Stimulated activated naive CD4-positive, alpha-beta T cell treated with Interleukin-2 at 50 U/mL for 16 hours (primary cell): ENCODE results near the gene NEURL1B.

Source experiments
- DNase-seq: peaks from one replicate; lab custom pipeline; 2025; lab: John Stamatoyannopoulos, UW

Gene NEURL1B

GRCh38 chr5:172608773-172609172, 32.3 kb upstream of the NEURL1B start:
- DNase-seq, result no peak

- no peak for DNase-seq
Measured at GRCh38 chr5:172610643-172611042, 30.4 kb upstream of the NEURL1B start.

- no peak for DNase-seq
Measured at GRCh38 chr5:172611913-172612312, 29.1 kb upstream of the NEURL1B start.

GRCh38 chr5:172612771-172613170, 28.3 kb upstream of the NEURL1B start:
- DNase-seq, result no peak

GRCh38 chr5:172616136-172616535, 24.9 kb upstream of the NEURL1B start:
- no peak for DNase-seq

- DNase-seq, result no peak
Measured at GRCh38 chr5:172616730-172617129, 24.3 kb upstream of the NEURL1B start.

- no peak for DNase-seq
Measured at GRCh38 chr5:172617817-172618216, 23.2 kb upstream of the NEURL1B start.

GRCh38 chr5:172618574-172619365, 22.3 kb upstream of the NEURL1B start:
- no peak for DNase-seq

- DNase-seq, result no peak
Measured at GRCh38 chr5:172620506-172620905, 20.6 kb upstream of the NEURL1B start.

GRCh38 chr5:172622091-172623046, 18.7 kb upstream of the NEURL1B start:
- DNase-seq, result no peak

GRCh38 chr5:172623313-172623980, 17.6 kb upstream of the NEURL1B start:
- no peak for DNase-seq

GRCh38 chr5:172624083-172624995, 16.7 kb upstream of the NEURL1B start:
- no peak for DNase-seq

GRCh38 chr5:172624996-172625964, 15.8 kb upstream of the NEURL1B start:
- no peak for DNase-seq

- DNase-seq, result no peak
Measured at GRCh38 chr5:172626031-172626581, 15.0 kb upstream of the NEURL1B start.

- no peak for DNase-seq
Measured at GRCh38 chr5:172630082-172630481, 11.0 kb upstream of the NEURL1B start.

GRCh38 chr5:172630482-172630881, 10.6 kb upstream of the NEURL1B start:
- no peak for DNase-seq

GRCh38 chr5:172630986-172631385, 10.1 kb upstream of the NEURL1B start:
- DNase-seq, result no peak

- DNase-seq, result no peak
Measured at GRCh38 chr5:172632346-172633092, 8.5 kb upstream of the NEURL1B start.

GRCh38 chr5:172633403-172633970, 7.6 kb upstream of the NEURL1B start:
- no peak for DNase-seq
